Neural progenitor cell (in vitro differentiated cells): Measurements from ENCODE around the gene GLS. TPM values are rescaled to one million over a fixed set of nuclear protein-coding genes. Genes with fewer than 3 reads are reported as not detected.

Source experiments
- DNase-seq: peaks from one replicate; pipeline ENCODE4 v3.0.0-alpha.2; 2016; ENCODE audit warnings: low spot score
- H2AFZ ChIP-seq: fragments of 200-600 bp; sonication (generic); replicated peaks from 2 replicates; pipeline ENCODE4 v1.6.1; 2016; ENCODE audit warnings: antibody characterized with exemption
- H3F3A ChIP-seq: fragments of 200-600 bp; sonication (generic); 2 replicates; pipeline ENCODE4 v1.6.1; 2016; ENCODE audit warnings: antibody characterized with exemption, low read depth
- H3K27ac ChIP-seq: fragments of 200-600 bp; sonication (generic); 2 replicates; pipeline ENCODE4 v1.5.1; 2016; ENCODE audit warnings: mild to moderate bottlenecking
- H3K27me3 ChIP-seq: fragments of 200-600 bp; sonication (generic); 2 replicates; pipeline ENCODE4 v1.6.1; 2016; ENCODE audit warnings: mild to moderate bottlenecking, moderate library complexity
- H3K36me3 ChIP-seq: fragments of 200-600 bp; sonication (generic); 2 replicates; pipeline ENCODE4 v1.5.1; 2016
- H3K4me1 ChIP-seq: fragments of 200-600 bp; sonication (generic); 2 replicates; pipeline ENCODE4 v1.6.1; 2016; ENCODE audit warnings: mixed run types
- H3K4me2 ChIP-seq: fragments of 200-600 bp; sonication (generic); 2 replicates; pipeline ENCODE4 v1.6.1; 2016
- H3K4me3 ChIP-seq: fragments of 200-600 bp; sonication (generic); 2 replicates; pipeline ENCODE4 v1.5.1; 2016
- H3K79me2 ChIP-seq: fragments of 200-600 bp; sonication (generic); 2 replicates; pipeline ENCODE4 v1.6.1; 2016; ENCODE audit warnings: low read depth
- H3K9ac ChIP-seq: fragments of 200-600 bp; sonication (generic); 2 replicates; pipeline ENCODE4 v1.6.1; 2016
- H3K9me3 ChIP-seq: fragments of 200-600 bp; sonication (generic); 2 replicates; pipeline ENCODE4 v1.5.1; 2016; ENCODE audit warnings: low read depth
- H4K20me1 ChIP-seq: fragments of 200-600 bp; sonication (generic); 2 replicates; pipeline ENCODE4 v1.6.1; 2016; ENCODE audit warnings: low read depth
- H3K27ac Mint-ChIP-seq: 3 replicates; pipeline ENCODE4 v1.8.0; 2021; ENCODE audit warnings: mixed read lengths
- H3K27me3 Mint-ChIP-seq: 2 replicates; pipeline ENCODE4 v1.8.0; 2022; ENCODE audit warnings: low read depth, mild to moderate bottlenecking, inconsistent platforms, moderate library complexity, mixed read lengths; ENCODE audit not compliant: insufficient read depth
- H3K36me3 Mint-ChIP-seq: 3 replicates; pipeline ENCODE4 v1.8.0; 2021; ENCODE audit warnings: mixed read lengths
- H3K4me1 Mint-ChIP-seq: 3 replicates; pipeline ENCODE4 v1.8.0; 2021; ENCODE audit warnings: mixed read lengths
- H3K4me3 Mint-ChIP-seq: 3 replicates; pipeline ENCODE4 v1.8.0; 2021; ENCODE audit warnings: mild to moderate bottlenecking, moderate library complexity, mixed read lengths
- H3K9me3 Mint-ChIP-seq: 3 replicates; pipeline ENCODE4 v1.8.0; 2020; ENCODE audit warnings: mixed read lengths
- CTCF ChIP-seq: fragments of 200-600 bp; sonication (generic); IDR thresholded peaks from 2 replicates; pipeline ENCODE4 v1.5.1; 2017; ENCODE audit warnings: antibody characterized with exemption, mild to moderate bottlenecking
- EZH2 ChIP-seq: fragments of 200-600 bp; sonication (generic); IDR thresholded peaks from 2 replicates; pipeline ENCODE4 v1.6.1; 2017; ENCODE audit warnings: antibody characterized with exemption, mild to moderate bottlenecking, moderate library complexity
- EZH2phosphoT487 ChIP-seq: fragments of 200-600 bp; sonication (generic); IDR thresholded peaks from 2 replicates; pipeline ENCODE4 v1.6.1; 2017; ENCODE audit warnings: antibody characterized with exemption
- total RNA-seq: library from RNA; depleted of rRNA; stranded (reverse); fragments of >200 nt; gene quantifications from 2 replicates; pipeline ENCODE4 v1.2.3, GENCODE V29; 2015; ENCODE audit warnings: low replicate concordance

GLS gene
- total RNA-seq, 1 donor from 2014 or later, result 54.0 TPM

DNA sequence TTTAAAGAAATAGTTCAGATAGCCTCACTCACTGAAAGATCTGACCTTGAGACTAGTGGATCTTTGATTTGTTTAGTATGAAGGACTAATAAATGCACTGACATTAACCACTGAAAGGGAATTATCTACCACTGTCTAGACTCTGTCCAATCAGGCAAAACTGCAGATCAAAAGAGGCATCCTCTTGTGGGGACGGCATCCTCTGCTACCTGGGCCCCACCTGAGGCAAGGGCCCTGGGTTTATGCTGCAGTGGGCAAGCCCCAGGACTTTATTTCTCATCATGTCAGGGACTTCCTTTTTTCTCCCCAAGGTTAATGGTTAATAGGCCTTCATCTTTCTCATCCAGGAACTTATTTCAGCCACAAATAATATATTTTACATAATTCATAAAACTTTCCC, 101.1 kb downstream of the GLS start:
- peaks cover 14% of the 10 kb centered on the region for H3K4me1 Mint-ChIP-seq
- H3K27me3 Mint-ChIP-seq, result peaks cover 2% of the 10 kb centered on the region
- Histone ChIP-seq H3K79me2 (no peaks in the 10 kb centered on the region), H3K27ac (no peak overlapping the region), H3F3A (peaks cover 11% of the 10 kb centered on the region), H3K36me3 (peaks cover 6% of the 10 kb centered on the region), H3K4me2 (no peak overlapping the region), H3K4me1 (peaks cover 13% of the 10 kb centered on the region), H3K9ac (no peak overlapping the region), H4K20me1 (peaks cover 7% of the 10 kb centered on the region), H3K9me3 (no peaks in the 10 kb centered on the region), H3K4me3 (no peak overlapping the region), H3K27me3 (no peaks in the 10 kb centered on the region), H2AFZ (no peak overlapping the region)
- no peak overlapping the region for H3K27ac Mint-ChIP-seq
- TF ChIP-seq EZH2 (no peak), CTCF (no peak), EZH2phosphoT487 (no peak)
- H3K36me3 Mint-ChIP-seq, result peaks cover 57% of the 10 kb centered on the region
- DNase-seq, result no peak
- no peak overlapping the region for H3K4me3 Mint-ChIP-seq
- no peaks in the 10 kb centered on the region for H3K9me3 Mint-ChIP-seq

DNA sequence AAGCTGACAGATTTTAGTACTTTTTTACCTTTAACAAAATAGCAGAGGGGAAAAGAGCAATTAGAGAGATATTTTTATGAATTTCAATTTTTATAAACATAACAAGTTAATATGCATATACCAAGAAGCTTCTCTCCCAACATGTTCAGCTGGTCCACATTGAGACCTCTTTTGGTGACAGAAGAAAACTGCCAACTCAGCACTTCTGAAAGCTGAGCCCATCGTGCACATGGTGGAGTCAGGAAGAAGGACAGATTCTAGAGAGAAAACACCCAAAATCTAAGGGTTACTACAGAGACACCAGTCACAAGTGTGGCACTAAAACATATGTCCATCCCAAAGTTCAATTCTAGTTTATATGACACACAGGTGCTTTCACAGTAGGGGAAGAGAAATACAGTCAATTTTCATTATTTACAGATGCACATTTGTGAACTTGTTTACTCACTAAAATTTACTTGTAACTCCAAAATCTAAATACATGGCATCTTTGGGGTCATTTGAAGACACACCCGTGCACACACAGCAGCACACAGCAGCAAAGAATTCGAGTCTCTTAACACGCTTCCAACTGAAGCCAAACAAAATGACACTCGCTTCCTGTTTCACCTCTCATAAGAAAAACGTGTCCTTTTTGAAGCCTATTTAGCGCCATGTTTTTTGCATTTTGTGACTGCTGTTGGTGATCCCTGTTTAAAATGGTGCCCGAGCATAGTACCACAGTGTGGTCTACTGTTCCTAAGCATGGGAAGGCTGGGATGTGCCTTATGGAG, 101.8 kb downstream of the GLS start:
- peaks cover 6% of the 10 kb centered on the region for H3K36me3 ChIP-seq
- H3K4me3 Mint-ChIP-seq, result no peak overlapping the region
- TF ChIP-seq CTCF (no peak), EZH2phosphoT487 (no peak)
- peaks cover 14% of the 10 kb centered on the region for H3K4me1 Mint-ChIP-seq
- no peaks in the 10 kb centered on the region for H3K79me2 ChIP-seq
- no peaks in the 10 kb centered on the region for H3K9me3 Mint-ChIP-seq
- H2AFZ ChIP-seq, result no peak overlapping the region
- DNase-seq, result no peak
- H3K27me3 ChIP-seq, result no peaks in the 10 kb centered on the region
- H3K4me2 ChIP-seq, result no peak overlapping the region
- peaks cover 11% of the 10 kb centered on the region for H3F3A ChIP-seq
- no peaks in the 10 kb centered on the region for H3K9me3 ChIP-seq
- H3K4me3 ChIP-seq, result no peak overlapping the region
- peaks cover 7% of the 10 kb centered on the region for H4K20me1 ChIP-seq
- no peak overlapping the region for H3K27ac ChIP-seq
- H3K27me3 Mint-ChIP-seq, result peaks cover 2% of the 10 kb centered on the region
- peaks cover 58% of the 10 kb centered on the region for H3K36me3 Mint-ChIP-seq
- peaks cover 13% of the 10 kb centered on the region for H3K4me1 ChIP-seq
- H3K27ac Mint-ChIP-seq, result no peak overlapping the region
- H3K9ac ChIP-seq, result no peak overlapping the region

DNA sequence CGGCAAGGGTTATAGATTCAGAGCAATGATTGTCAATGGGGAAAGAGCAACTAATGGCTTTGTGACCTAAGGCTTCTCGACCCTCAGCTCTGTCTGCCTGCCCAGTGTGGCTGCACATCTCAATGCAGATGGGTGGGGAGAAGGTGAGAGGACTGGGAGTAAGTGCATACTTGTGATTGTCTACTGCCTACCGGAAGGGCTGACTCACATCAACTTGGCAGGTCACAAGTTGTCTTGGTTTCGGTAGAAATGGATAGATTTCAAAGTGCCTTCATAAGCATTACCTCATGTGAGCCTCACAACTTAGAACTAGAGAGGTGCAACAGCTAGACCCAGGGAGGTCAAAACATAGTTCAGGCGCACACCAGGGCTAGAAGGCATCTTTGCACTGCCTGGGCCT, 104.0 kb downstream of the GLS start:
- Histone ChIP-seq H3K9ac (no peak overlapping the region), H3F3A (peaks cover 11% of the 10 kb centered on the region), H3K4me3 (no peak overlapping the region), H3K4me2 (no peak overlapping the region), H3K27ac (no peak overlapping the region), H4K20me1 (peaks cover 7% of the 10 kb centered on the region), H3K4me1 (peaks cover 13% of the 10 kb centered on the region), H3K79me2 (no peaks in the 10 kb centered on the region), H2AFZ (no peak overlapping the region), H3K27me3 (no peaks in the 10 kb centered on the region), H3K36me3 (peaks cover 6% of the 10 kb centered on the region), H3K9me3 (no peaks in the 10 kb centered on the region)
- Mint-ChIP-seq H3K36me3 (peaks cover 47% of the 10 kb centered on the region), H3K27ac (peak overlapping the region; percentile 50), H3K27me3 (peaks cover 2% of the 10 kb centered on the region), H3K4me1 (peaks cover 14% of the 10 kb centered on the region), H3K9me3 (no peaks in the 10 kb centered on the region), H3K4me3 (no peak overlapping the region)
- no peak for DNase-seq
- TF ChIP-seq EZH2 (no peak), CTCF (no peak), EZH2phosphoT487 (no peak)
